IMR-90 (cell line): ENCODE measurements around the gene TCF3. TPM values are rescaled to one million over a fixed set of nuclear protein-coding genes. Genes with fewer than 3 reads are reported as not detected.

Source experiments
- ATAC-seq: fragments of 200-7000 bp; cut with Tn5 transposase; 2 replicates; pipeline ENCODE4 v1.9.1; 2020; ENCODE audit warnings: low read depth, mild to moderate bottlenecking, moderate library complexity
- BruUV-seq: library from RNA; stranded (reverse); fragments of 400-500 nt; replicated peaks from 2 replicates; lab custom pipeline; 2021; lab: Mats Ljungman, UMichigan
- CTCF ChIA-PET: fragments of 300-600 bp; formaldehyde crosslinking; extraction: SDS; loops from one replicate; lab custom pipeline; 2021; ENCODE audit warnings: antibody characterized with exemption; lab: Yijun Ruan, JAX
- POLR2A ChIA-PET: fragments of 300-600 bp; sonication (Branson Sonifier 250); formaldehyde crosslinking; loops from one replicate; lab custom pipeline; 2022; ENCODE audit warnings: antibody characterized with exemption; ENCODE audit not compliant: unreplicated experiment; lab: Charles Lee
- DNase-seq: peaks from one replicate; pipeline ENCODE4 v3.0.0; 2013
- H2AFZ ChIP-seq: replicated peaks from 2 replicates; pipeline ENCODE3; 2013; ENCODE audit warnings: low read length, mild to moderate bottlenecking; ENCODE audit not compliant: poor library complexity
- H2AK5ac ChIP-seq: 2 replicates; pipeline ENCODE4 v1.6.1; 2013; ENCODE audit warnings: low read depth, low read length, inconsistent platforms
- H2AK9ac ChIP-seq: replicated peaks from 2 replicates; pipeline ENCODE3; 2013; ENCODE audit warnings: mild to moderate bottlenecking, low read depth, low read length, moderate library complexity; ENCODE audit not compliant: poor library complexity
- H2BK120ac ChIP-seq: 2 replicates; pipeline ENCODE4 v1.6.1; 2013; ENCODE audit warnings: low read depth, low read length, inconsistent platforms
- H2BK15ac ChIP-seq: 3 replicates; pipeline ENCODE4 v1.6.1; 2013; ENCODE audit warnings: low read depth, low read length, inconsistent platforms
- H2BK20ac ChIP-seq: 2 replicates; pipeline ENCODE4 v1.6.1; 2013; ENCODE audit warnings: low read depth, mild to moderate bottlenecking, inconsistent platforms, low read length, moderate library complexity
- H2BK5ac ChIP-seq: 2 replicates; pipeline ENCODE4 v1.6.1; 2013; ENCODE audit warnings: mild to moderate bottlenecking, low read depth, low read length, inconsistent platforms; ENCODE audit not compliant: poor library complexity, severe bottlenecking
- H3K14ac ChIP-seq: replicated peaks from 2 replicates; pipeline ENCODE4 v1.6.1; 2013; ENCODE audit warnings: low read depth, low read length, inconsistent platforms
- H3K18ac ChIP-seq: 2 replicates; pipeline ENCODE4 v1.6.1; 2013; ENCODE audit warnings: low read depth, low read length, control low read depth
- H3K23ac ChIP-seq: 2 replicates; pipeline ENCODE4 v1.6.1; 2013; ENCODE audit warnings: low read depth, low read length, inconsistent platforms
- H3K27ac ChIP-seq: 2 replicates; pipeline ENCODE4 v1.5.1; 2013; ENCODE audit warnings: mild to moderate bottlenecking, control low read depth, low read length; ENCODE audit not compliant: insufficient read depth
- H3K27me3 ChIP-seq: 2 replicates; pipeline ENCODE4 v1.6.1; 2013; ENCODE audit warnings: low read length; ENCODE audit not compliant: control insufficient read depth, insufficient read depth
- H3K36me3 ChIP-seq: 2 replicates; pipeline ENCODE4 v1.6.1; 2013; ENCODE audit warnings: low read length, mixed read lengths; ENCODE audit not compliant: control insufficient read depth, insufficient read depth
- H3K4ac ChIP-seq: 2 replicates; pipeline ENCODE4 v1.6.1; 2013; ENCODE audit warnings: low read depth, low read length, inconsistent platforms
- H3K4me1 ChIP-seq: 2 replicates; pipeline ENCODE4 v1.6.1; 2013; ENCODE audit warnings: low read length, mixed read lengths; ENCODE audit not compliant: control insufficient read depth, insufficient read depth
- H3K4me2 ChIP-seq: 2 replicates; pipeline ENCODE4 v1.6.1; 2013; ENCODE audit warnings: low read depth, mild to moderate bottlenecking, control low read depth, low read length, moderate library complexity
- H3K4me3 ChIP-seq: 2 replicates; pipeline ENCODE4 v1.5.1; 2013; ENCODE audit warnings: low read depth, mild to moderate bottlenecking, control low read depth, low read length, moderate library complexity; ENCODE audit not compliant: insufficient read depth
- H3K56ac ChIP-seq: 2 replicates; pipeline ENCODE4 v1.6.1; 2013; ENCODE audit warnings: low read length, inconsistent platforms; ENCODE audit not compliant: insufficient read depth; ENCODE audit errors: extremely low read depth
- H3K79me1 ChIP-seq, 2 experiments: 2 replicates each; pipeline ENCODE4 v1.6.1; 2013; ENCODE audit warnings: low read length in 2 of 2, inconsistent platforms in 1 of 2, low read depth in 1 of 2
- H3K9ac ChIP-seq: 2 replicates; pipeline ENCODE4 v1.6.1; 2013; ENCODE audit warnings: low read depth, low read length, control low read depth
- H3K9me1 ChIP-seq: 2 replicates; pipeline ENCODE4 v1.6.1; 2013; ENCODE audit warnings: low read length, inconsistent platforms; ENCODE audit not compliant: insufficient read depth
- H3K9me3 ChIP-seq: 2 replicates; pipeline ENCODE4 v1.6.1; 2013; ENCODE audit warnings: low read length; ENCODE audit not compliant: control insufficient read depth, insufficient read depth
- H4K20me1 ChIP-seq: 2 replicates; pipeline ENCODE4 v1.6.1; 2013; ENCODE audit warnings: low read length, inconsistent platforms; ENCODE audit not compliant: insufficient read depth
- H4K5ac ChIP-seq: 2 replicates; pipeline ENCODE4 v1.6.1; 2013; ENCODE audit warnings: mild to moderate bottlenecking, low read depth, low read length, control low read depth
- H4K8ac ChIP-seq, 2 experiments: 2 replicates each; pipeline ENCODE4 v1.6.1; 2013; ENCODE audit warnings: low read depth in 2 of 2, low read length in 2 of 2, control low read depth in 1 of 2, inconsistent platforms in 1 of 2
- H4K91ac ChIP-seq: 2 replicates; pipeline ENCODE4 v1.6.1; 2013; ENCODE audit warnings: low read depth, low read length, inconsistent platforms; ENCODE audit not compliant: insufficient read depth
- BHLHE40 ChIP-seq: fragments of 150-350 bp; IDR thresholded peaks from 2 replicates; pipeline ENCODE4 v1.6.1; 2016; ENCODE audit warnings: mild to moderate bottlenecking, low read depth, low read length
- CEBPB ChIP-seq: IDR thresholded peaks from 2 replicates; pipeline ENCODE4 v1.6.1; 2012; ENCODE audit warnings: low read depth, low read length, improper control_type of control experiment
- CHD1 ChIP-seq: IDR thresholded peaks from 2 replicates; pipeline ENCODE4 v1.6.1; 2012; ENCODE audit warnings: low read depth, low read length, improper control_type of control experiment
- CTCF ChIP-seq: conservative IDR thresholded peaks from 2 replicates; pipeline ENCODE4 v1.5.1; 2012; ENCODE audit warnings: mild to moderate bottlenecking, low read depth, low read length, improper control_type of control experiment
- ELK1 ChIP-seq: fragments of 150-350 bp; IDR thresholded peaks from 2 replicates; pipeline ENCODE4 v1.6.1; 2016; ENCODE audit warnings: low read depth, mild to moderate bottlenecking, low read length, moderate library complexity, borderline replicate concordance
- FOS ChIP-seq: fragments of 150-350 bp; IDR thresholded peaks from 2 replicates; pipeline ENCODE4 v1.6.1; 2016; ENCODE audit warnings: low read depth, low read length
- MAFK ChIP-seq: IDR thresholded peaks from 2 replicates; pipeline ENCODE4 v1.6.1; 2012; ENCODE audit warnings: low read depth, low read length, improper control_type of control experiment
- MAZ ChIP-seq: IDR thresholded peaks from 2 replicates; pipeline ENCODE4 v1.6.1; 2012; ENCODE audit warnings: low read depth, mild to moderate bottlenecking, low read length, improper control_type of control experiment, moderate library complexity, borderline replicate concordance
- MXI1 ChIP-seq: IDR thresholded peaks from 2 replicates; pipeline ENCODE4 v1.6.1; 2012; ENCODE audit warnings: low read depth, mild to moderate bottlenecking, low read length, moderate library complexity, borderline replicate concordance
- NFE2L2 ChIP-seq: fragments of 150-350 bp; IDR thresholded peaks from 2 replicates; pipeline ENCODE4 v1.6.1; 2016; ENCODE audit warnings: low read depth, mild to moderate bottlenecking, low read length
- POLR2A ChIP-seq: IDR thresholded peaks from 2 replicates; pipeline ENCODE4 v1.6.1; 2012; ENCODE audit warnings: mild to moderate bottlenecking, low read depth, low read length
- RAD21 ChIP-seq: IDR thresholded peaks from 2 replicates; pipeline ENCODE4 v1.6.1; 2012; ENCODE audit warnings: low read length, improper control_type of control experiment
- RCOR1 ChIP-seq: IDR thresholded peaks from 2 replicates; pipeline ENCODE4 v1.6.1; 2012; ENCODE audit warnings: mild to moderate bottlenecking, low read length, improper control_type of control experiment; ENCODE audit not compliant: insufficient replicate concordance
- RFX5 ChIP-seq: IDR thresholded peaks from 2 replicates; pipeline ENCODE4 v1.8.0; 2012; ENCODE audit warnings: low read depth, mild to moderate bottlenecking, low read length, moderate library complexity
- SMC3 ChIP-seq: fragments of 150-350 bp; IDR thresholded peaks from 2 replicates; pipeline ENCODE4 v1.6.1; 2016; ENCODE audit warnings: low read depth, mild to moderate bottlenecking, antibody characterized with exemption, low read length, moderate library complexity
- USF2 ChIP-seq: fragments of 150-350 bp; IDR thresholded peaks from 2 replicates; pipeline ENCODE4 v1.6.1; 2017; ENCODE audit warnings: mild to moderate bottlenecking, antibody characterized with exemption, low read length, low read depth
- WGBS, 2 experiments: methylation state at CpG; one replicate each; pipeline versions ENCODE4 v1.1.5 to v1.1.7; 2013; ENCODE audit warnings: missing lambda C conversion rate in 2 of 2; ENCODE audit not compliant: insufficient read length in 1 of 2; ENCODE audit errors: extremely low coverage in 2 of 2; 5-methylcytosine and 5-hydroxymethylcytosine counted together
- dilution Hi-C: fragments of 300-500 bp; cut with HindIII; formaldehyde crosslinking; loops from one replicate; pipeline ENCODE4 v1.14.3; 2018; ENCODE audit warnings: low sequenced_read_pairs; ENCODE audit not compliant: unreplicated experiment
- in situ Hi-C: fragments of 300-500 bp; cut with MboI; formaldehyde crosslinking; loops from 3 replicates; pipeline ENCODE4 v1.14.3; 2019; ENCODE audit warnings: low sequenced_read_pairs, inconsistent platforms, mixed read lengths
- intact Hi-C: fragments of 100-400 bp; cut with micrococcal nuclease; formaldehyde crosslinking; loops from 2 replicates; pipeline ENCODE4 v1.10.0; 2022
- polyA plus RNA-seq, 3 experiments: library from polyadenylated mRNA; depleted of rRNA; stranded (reverse); fragments of >200 nt; gene quantifications; 2 replicates each; pipeline ENCODE4 v1.2.3, GENCODE V29; 2012; ENCODE audit warnings: low replicate concordance in 1 of 3
- total RNA-seq: library from RNA; depleted of rRNA; stranded (reverse); fragments of >200 nt; gene quantifications from 2 replicates; pipeline ENCODE4 v1.2.3, GENCODE V29; 2012

TCF3 gene
- total and polyA plus RNA-seq, 2 of the 4 experiments (the other 2 are of a cell fraction) = 29.9 to 127 TPM

- Histone ChIP-seq H3K27me3 (peaks cover 3% of the 10 kb centered on the region; the same call in 1 of the 2 replicates), H2BK5ac (no peak overlapping the region), H2AFZ (no peak overlapping the region), H2AK9ac (no peak overlapping the region), H4K8ac (no peak overlapping the region), H3K9me1 (no peaks in the 10 kb centered on the region), H3K4me2 (no peak overlapping the region), H3K56ac (no peak overlapping the region), H3K4ac (no peak overlapping the region), H3K14ac (no peak overlapping the region), H3K27ac (no peak overlapping the region), H2AK5ac (no peak overlapping the region), H3K18ac (no peak overlapping the region), H2BK120ac (no peak overlapping the region), H4K20me1 (no peaks in the 10 kb centered on the region), H3K9ac (no peak overlapping the region), H2BK20ac (no peak overlapping the region), H2BK15ac (no peak overlapping the region), H3K36me3 (no peaks in the 10 kb centered on the region), H3K4me1 (no peaks in the 10 kb centered on the region), H4K5ac (no peak overlapping the region), H4K91ac (no peak overlapping the region), H3K4me3 (no peak overlapping the region), H3K9me3 (no peaks in the 10 kb centered on the region; the same call in 1 of the 2 replicates), H3K23ac (no peak overlapping the region), H3K79me1 (no peaks in the 10 kb centered on the region)
- CTCF ChIA-PET = no interaction called here
- dilution Hi-C loops = no loop called here
- TF ChIP-seq SMC3 = no peak
- no peak for TF ChIP-seq ELK1
- TF ChIP-seq MAFK = no peak
- no peak for TF ChIP-seq NFE2L2
- TF ChIP-seq POLR2A = no peak
- TF ChIP-seq RAD21 = no peak
- no peak for TF ChIP-seq FOS
- TF ChIP-seq CHD1 = no peak
- no peak for TF ChIP-seq RFX5
- no peak for TF ChIP-seq RCOR1
- TF ChIP-seq BHLHE40 = no peak
- TF ChIP-seq CEBPB = no peak
- no peak for TF ChIP-seq USF2
- no peak for TF ChIP-seq MAZ
- TF ChIP-seq MXI1 = no peak
- no peak for TF ChIP-seq CTCF
- POLR2A ChIA-PET = interaction anchor here (0.6 kb wide), 1 partner anchor 355 kb away, joined by 28 read pairs; no protein-coding TSS in a partner anchor
- no peak for ATAC-seq
- DNase-seq = no peak
- WGBS, 2 experiments = 54% methylated on average over 3 of the region's 4 CpGs; no CpG with 5 or more reads in 1 of the 2 experiments
- intact Hi-C loops = no loop called here
- in situ Hi-C loops = no loop called here
- BruUV-seq = no TSS peak
Observed at GRCh38 chr19:1659084-1659427, 6.6 kb upstream of the TCF3 start.
